OCI-LY3 (cell line): Measurements from ENCODE around the gene FSCN2.

Source experiments
- H2AFZ ChIP-seq: fragments of 200-600, 300-600 bp; shearing (Covaris generic); 2 replicates; pipeline ENCODE4 v1.6.0; 2014; ENCODE audit warnings: antibody characterized with exemption, low read depth, low read length
- H3K27ac ChIP-seq: fragments of 200-600, 300-600 bp; sonication (generic); 2 replicates; pipeline ENCODE4 v1.5.1; 2014; ENCODE audit warnings: mild to moderate bottlenecking, low read length, moderate library complexity, mixed read lengths
- H3K27me3 ChIP-seq: fragments of 200-600, 300-600 bp; sonication (generic); 2 replicates; pipeline ENCODE4 v1.6.1; 2014; ENCODE audit warnings: low read depth, low read length, mixed read lengths
- H3K36me3 ChIP-seq: fragments of 200-600, 300-600 bp; sonication (generic); replicated peaks from 2 replicates; pipeline ENCODE3; 2014; ENCODE audit warnings: low read depth, low read length, mixed read lengths
- H3K4me1 ChIP-seq: fragments of 300-600, 200-600 bp; sonication (generic); 2 replicates; pipeline ENCODE4 v1.6.1; 2014; ENCODE audit warnings: low read length, mixed read lengths
- H3K4me2 ChIP-seq: fragments of 200-600, 300-600 bp; sonication (generic); 2 replicates; pipeline ENCODE4 v1.6.1; 2014; ENCODE audit warnings: low read length, mixed read lengths
- H3K4me3 ChIP-seq: fragments of 300-600, 200-600 bp; sonication (generic); 2 replicates; pipeline ENCODE4 v1.5.1; 2014; ENCODE audit warnings: antibody characterized with exemption, mild to moderate bottlenecking, low read length, moderate library complexity
- H3K79me2 ChIP-seq: fragments of 300-600, 200-600 bp; shearing (Covaris generic); 2 replicates; pipeline ENCODE4 v1.6.1; 2014; ENCODE audit warnings: mild to moderate bottlenecking, low read length, mixed read lengths
- H3K9ac ChIP-seq: fragments of 300-600, 200-600 bp; shearing (Covaris generic); 2 replicates; pipeline ENCODE4 v1.6.0; 2014; ENCODE audit warnings: mild to moderate bottlenecking, low read length, moderate library complexity
- H3K9me3 ChIP-seq: fragments of 200-600, 300-600 bp; shearing (Covaris generic); 2 replicates; pipeline ENCODE4 v1.6.1; 2014; ENCODE audit warnings: low read length, mixed read lengths; ENCODE audit not compliant: insufficient read depth
- H4K20me1 ChIP-seq: fragments of 200-600, 300-600 bp; sonication (generic); 2 replicates; pipeline ENCODE4 v1.6.1; 2016; ENCODE audit warnings: low read length, mixed read lengths; ENCODE audit not compliant: insufficient read depth
- EZH2phosphoT487 ChIP-seq: fragments of 200-600 bp; shearing (Covaris generic); IDR thresholded peaks from 2 replicates; pipeline ENCODE4 v1.6.1; 2018; ENCODE audit warnings: antibody characterized with exemption, mixed run types, low read depth
- TF ChIP-seq, protein P1 (sequence below): fragments of 200-600, 300-600 bp; sonication (generic); IDR thresholded peaks from 2 replicates; pipeline ENCODE4 v1.5.1; 2014; ENCODE audit warnings: antibody characterized with exemption, low read length, low read depth

FSCN2 gene

GRCh38 chr17:81515530-81516041 is 12.6 kb upstream of the FSCN2 start:
- TF ChIP-seq, protein P1, sequence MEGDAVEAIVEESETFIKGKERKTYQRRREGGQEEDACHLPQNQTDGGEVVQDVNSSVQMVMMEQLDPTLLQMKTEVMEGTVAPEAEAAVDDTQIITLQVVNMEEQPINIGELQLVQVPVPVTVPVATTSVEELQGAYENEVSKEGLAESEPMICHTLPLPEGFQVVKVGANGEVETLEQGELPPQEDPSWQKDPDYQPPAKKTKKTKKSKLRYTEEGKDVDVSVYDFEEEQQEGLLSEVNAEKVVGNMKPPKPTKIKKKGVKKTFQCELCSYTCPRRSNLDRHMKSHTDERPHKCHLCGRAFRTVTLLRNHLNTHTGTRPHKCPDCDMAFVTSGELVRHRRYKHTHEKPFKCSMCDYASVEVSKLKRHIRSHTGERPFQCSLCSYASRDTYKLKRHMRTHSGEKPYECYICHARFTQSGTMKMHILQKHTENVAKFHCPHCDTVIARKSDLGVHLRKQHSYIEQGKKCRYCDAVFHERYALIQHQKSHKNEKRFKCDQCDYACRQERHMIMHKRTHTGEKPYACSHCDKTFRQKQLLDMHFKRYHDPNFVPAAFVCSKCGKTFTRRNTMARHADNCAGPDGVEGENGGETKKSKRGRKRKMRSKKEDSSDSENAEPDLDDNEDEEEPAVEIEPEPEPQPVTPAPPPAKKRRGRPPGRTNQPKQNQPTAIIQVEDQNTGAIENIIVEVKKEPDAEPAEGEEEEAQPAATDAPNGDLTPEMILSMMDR: no peak
- no peak for TF ChIP-seq EZH2phosphoT487
- no peak overlapping the region for H2AFZ ChIP-seq
- peak overlapping the region; percentile 85 for H3K4me2 ChIP-seq
- peaks cover 25% of the 10 kb centered on the region for H3K36me3 ChIP-seq
- H3K27me3 ChIP-seq: 0 out of 2 replicates have a peak, but pooled peaks cover 6% of the 10 kb centered on the region
- no peaks in the 10 kb centered on the region for H3K9me3 ChIP-seq
- H3K79me2 ChIP-seq: peaks cover 44% of the 10 kb centered on the region
- peak overlapping the region; percentile 99 for H3K9ac ChIP-seq
- peak overlapping the region; percentile 95 for H3K27ac ChIP-seq
- H3K4me3 ChIP-seq: peak overlapping the region; percentile 83
- peaks cover 53% of the 10 kb centered on the region for H3K4me1 ChIP-seq
- H4K20me1 ChIP-seq: peaks cover 17% of the 10 kb centered on the region

- Histone ChIP-seq H3K4me1 (peaks cover 46% of the 10 kb centered on the region), H3K4me3 (peak overlapping the region; percentile 83), H3K4me2 (peak overlapping the region; percentile 85), H3K9ac (peak overlapping the region; percentile 99), H3K27me3 (peaks cover 9% of the 10 kb centered on the region), H2AFZ (no peak overlapping the region), H4K20me1 (peaks cover 9% of the 10 kb centered on the region), H3K9me3 (no peaks in the 10 kb centered on the region), H3K79me2 (peaks cover 36% of the 10 kb centered on the region), H3K27ac (peak overlapping the region; percentile 95), H3K36me3 (peaks cover 17% of the 10 kb centered on the region)
- TF ChIP-seq, protein P1: no peak
- no peak for TF ChIP-seq EZH2phosphoT487
Observed at GRCh38 chr17:81516439-81516838, 11.7 kb upstream of the FSCN2 start.

GRCh38 chr17:81517009-81517338 is 11.2 kb upstream of the FSCN2 start:
- Histone ChIP-seq H4K20me1 (peaks cover 3% of the 10 kb centered on the region), H3K4me3 (peak overlapping the region; percentile 83), H3K27ac (peak overlapping the region; percentile 95), H3K9ac (peak overlapping the region; percentile 99), H3K79me2 (peaks cover 30% of the 10 kb centered on the region), H3K4me1 (peaks cover 45% of the 10 kb centered on the region), H3K4me2 (peak overlapping the region; percentile 85), H3K9me3 (no peaks in the 10 kb centered on the region), H3K27me3 (peaks cover 13% of the 10 kb centered on the region), H2AFZ (no peak overlapping the region), H3K36me3 (peaks cover 11% of the 10 kb centered on the region)
- TF ChIP-seq, protein P1: no peak
- TF ChIP-seq EZH2phosphoT487: no peak

GRCh38 chr17:81517339-81518112 is 10.7 kb upstream of the FSCN2 start:
- H3K4me2 ChIP-seq: peak overlapping the region; percentile 85
- H3K36me3 ChIP-seq: peaks cover 7% of the 10 kb centered on the region
- TF ChIP-seq EZH2phosphoT487: no peak
- TF ChIP-seq, protein P1: no peak
- H3K9ac ChIP-seq: peak overlapping the region; percentile 99
- no peaks in the 10 kb centered on the region for H3K9me3 ChIP-seq
- peak overlapping the region; percentile 83 for H3K4me3 ChIP-seq
- peaks cover 25% of the 10 kb centered on the region for H3K79me2 ChIP-seq
- peak overlapping the region; percentile 95 for H3K27ac ChIP-seq
- H4K20me1 ChIP-seq: no peaks in the 10 kb centered on the region
- peaks cover 45% of the 10 kb centered on the region for H3K4me1 ChIP-seq
- H2AFZ ChIP-seq: no peak overlapping the region
- peaks cover 13% of the 10 kb centered on the region for H3K27me3 ChIP-seq
